Gastrocnemius medialis (tissue), 4 donors: ENCODE results near the gene SEC61B. TPM values are rescaled to one million over a fixed set of nuclear protein-coding genes. Genes with fewer than 3 reads are reported as not detected.

Source experiments
- ATAC-seq, 2 donors: fragments of 150-250 bp; one replicate each; pipeline ENCODE4 v1.9.1; 2016
- DNase-seq, 2 donors: peaks; one replicate each; pipeline ENCODE4 v3.0.0-alpha.2; 2019
- H3K27ac ChIP-seq, 4 donors: fragments of 200-600 bp; sonication (generic); 1 replicate in 1 of 4; 2 replicates in 3 of 4; pipeline ENCODE4 v1.5.1; 2016 to 2018; ENCODE audit warnings: mild to moderate bottlenecking in 2 of 4, moderate library complexity in 1 of 4
- H3K27me3 ChIP-seq, 3 donors: fragments of 200-600 bp; sonication (generic) in 2 of 3; 1 replicate in 1 of 3; 2 replicates in 2 of 3; pipeline versions ENCODE4 v1.5.1 to v1.6.0; 2016 to 2019; ENCODE audit warnings: mild to moderate bottlenecking in 1 of 3, moderate library complexity in 1 of 3
- H3K36me3 ChIP-seq, 2 donors: fragments of 200-600 bp; sonication (generic) in 1 of 2; one replicate each; pipeline ENCODE4 v1.5.1; 2017 to 2018
- H3K4me1 ChIP-seq, 2 donors: fragments of 200-600 bp; sonication (generic) in 1 of 2; one replicate each; pipeline ENCODE4 v1.5.1; 2016 to 2017; ENCODE audit warnings: mild to moderate bottlenecking in 2 of 2
- H3K4me3 ChIP-seq, 4 donors: fragments of 200-600 bp; sonication (generic) in 3 of 4; 1 replicate in 1 of 4; 2 replicates in 3 of 4; pipeline ENCODE4 v1.5.1; 2016 to 2019; ENCODE audit warnings: mild to moderate bottlenecking in 2 of 4
- H3K9me3 ChIP-seq, 3 donors: fragments of 200-600 bp; sonication (generic) in 2 of 3; 1 replicate in 1 of 3; 2 replicates in 2 of 3; pipeline ENCODE4 v1.5.1; 2016 to 2019
- POLR2A ChIP-seq, 2 donors: fragments of 450-650 bp; IDR thresholded peaks; one replicate each; pipeline ENCODE4 v1.6.1; 2017; ENCODE audit warnings: antibody characterized with exemption in 2 of 2, mild to moderate bottlenecking in 2 of 2, moderate library complexity in 2 of 2
- in situ Hi-C, 4 donors: fragments of 200-750 bp; cut with MboI; loops; one replicate each; pipeline versions ENCODE4 v1.15.0 to v1.8.0; 2017; ENCODE audit warnings: low sequenced_read_pairs in 4 of 4
- intact Hi-C: fragments of 100-400 bp; cut with DNase I; formaldehyde crosslinking; loops from one replicate; pipeline ENCODE4 v1.15.1; 2023; ENCODE audit warnings: low total_unique reads
- total RNA-seq, 4 donors: library from RNA; depleted of rRNA; stranded (reverse); fragments of >200 nt; gene quantifications; one replicate each; pipeline versions ENCODE4 v1.1.0 to v1.2.3, GENCODE V29; 2016
- TF ChIP-seq, protein P1 (sequence below), 5 experiments: fragments of 450-650 bp in 3 of 5; fragments of 200-600 bp in 2 of 5; sonication (generic) in 2 of 5; IDR thresholded peaks in 4 of 5; conservative IDR thresholded peaks in 1 of 5; 1 replicate in 4 of 5; 2 replicates in 1 of 5; pipeline ENCODE4 v1.5.1; 2016 to 2019; ENCODE audit warnings: antibody characterized with exemption in 5 of 5, mild to moderate bottlenecking in 3 of 5, moderate library complexity in 3 of 5

Gene SEC61B
- total RNA-seq, 4 donors from 2014 or later, result 20.5 to 50.5 (median 24.9) TPM

DNA sequence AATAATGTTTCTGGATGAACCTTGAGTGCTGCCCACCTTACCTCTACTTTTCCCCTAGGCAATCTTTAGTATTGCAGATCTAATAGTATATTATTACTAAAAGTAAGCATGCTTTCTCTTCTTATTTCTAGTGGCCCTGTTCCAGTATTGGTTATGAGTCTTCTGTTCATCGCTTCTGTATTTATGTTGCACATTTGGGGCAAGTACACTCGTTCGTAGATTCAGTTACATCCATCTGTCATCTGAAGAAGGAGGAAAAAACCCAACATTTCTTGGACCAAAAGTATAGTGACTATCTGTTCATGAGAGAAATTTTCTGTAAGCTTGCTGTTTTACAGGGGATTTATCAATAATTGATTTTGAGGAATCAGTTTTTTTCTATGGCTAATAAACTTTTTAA lies 8.1 kb downstream of the SEC61B start:
- H3K36me3 ChIP-seq, result peaks cover 0 to 35% of the 10 kb centered on the region in 2 donors
- in situ Hi-C loops, result no loop called here
- TF ChIP-seq POLR2A (IDR thresholded peaks at IDR 0.05), result no peak
- TF ChIP-seq, protein P1, sequence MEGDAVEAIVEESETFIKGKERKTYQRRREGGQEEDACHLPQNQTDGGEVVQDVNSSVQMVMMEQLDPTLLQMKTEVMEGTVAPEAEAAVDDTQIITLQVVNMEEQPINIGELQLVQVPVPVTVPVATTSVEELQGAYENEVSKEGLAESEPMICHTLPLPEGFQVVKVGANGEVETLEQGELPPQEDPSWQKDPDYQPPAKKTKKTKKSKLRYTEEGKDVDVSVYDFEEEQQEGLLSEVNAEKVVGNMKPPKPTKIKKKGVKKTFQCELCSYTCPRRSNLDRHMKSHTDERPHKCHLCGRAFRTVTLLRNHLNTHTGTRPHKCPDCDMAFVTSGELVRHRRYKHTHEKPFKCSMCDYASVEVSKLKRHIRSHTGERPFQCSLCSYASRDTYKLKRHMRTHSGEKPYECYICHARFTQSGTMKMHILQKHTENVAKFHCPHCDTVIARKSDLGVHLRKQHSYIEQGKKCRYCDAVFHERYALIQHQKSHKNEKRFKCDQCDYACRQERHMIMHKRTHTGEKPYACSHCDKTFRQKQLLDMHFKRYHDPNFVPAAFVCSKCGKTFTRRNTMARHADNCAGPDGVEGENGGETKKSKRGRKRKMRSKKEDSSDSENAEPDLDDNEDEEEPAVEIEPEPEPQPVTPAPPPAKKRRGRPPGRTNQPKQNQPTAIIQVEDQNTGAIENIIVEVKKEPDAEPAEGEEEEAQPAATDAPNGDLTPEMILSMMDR (IDR thresholded peaks at IDR 0.05 in 4 of 5, conservative IDR thresholded peaks at IDR 0.05 in 1 of 5), result no peak
- peak overlapping the region in 2 of 4 donors; percentile 73 to 76 for H3K27ac ChIP-seq
- H3K4me1 ChIP-seq, result peaks cover 32 to 33% of the 10 kb centered on the region in 2 donors
- H3K27me3 ChIP-seq, result no peaks in the 10 kb centered on the region
- H3K4me3 ChIP-seq, result no peak overlapping the region
- ATAC-seq, result no peak
- no peaks in the 10 kb centered on the region for H3K9me3 ChIP-seq
- intact Hi-C loops, result no loop called here
- DNase-seq, result no peak

DNA sequence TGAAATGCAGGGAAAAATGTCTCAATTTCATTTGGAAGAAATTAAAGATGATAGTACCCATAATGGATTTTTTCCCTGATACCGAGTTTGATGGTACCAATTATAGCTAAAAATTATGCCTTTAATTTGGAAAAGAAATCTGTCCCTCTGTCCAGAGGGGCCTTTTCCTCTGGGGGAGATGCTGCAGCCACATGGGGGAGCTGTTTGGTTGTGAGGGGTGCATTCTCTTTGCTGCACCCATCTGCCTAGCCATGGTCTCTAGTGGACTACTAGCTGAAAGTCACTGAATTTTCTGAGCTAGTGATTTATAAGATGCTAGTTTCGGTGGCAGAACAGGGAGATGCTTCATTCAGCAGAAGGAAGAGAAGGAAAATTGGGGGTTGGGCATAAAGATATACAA lies 9.6 kb downstream of the SEC61B start:
- ATAC-seq, result peak; percentile 76
- no peak for TF ChIP-seq POLR2A (IDR thresholded peaks at IDR 0.05)
- TF ChIP-seq, protein P1 (IDR thresholded peaks at IDR 0.05 in 4 of 5, conservative IDR thresholded peaks at IDR 0.05 in 1 of 5), result peak; percentile 44 to 75 (median 62)
- in situ Hi-C loops, result no loop called here
- peak in 1 of 2 donors; percentile 52 for DNase-seq
- Histone ChIP-seq H3K27ac (peak overlapping the region; percentile 72 to 76 (median 73)), H3K36me3 (peaks cover 0 to 33% of the 10 kb centered on the region in 2 donors), H3K4me1 (peaks cover 19 to 22% of the 10 kb centered on the region in 2 donors), H3K4me3 (no peak overlapping the region), H3K9me3 (no peaks in the 10 kb centered on the region), H3K27me3 (no peaks in the 10 kb centered on the region)
- intact Hi-C loops, result no loop called here

DNA sequence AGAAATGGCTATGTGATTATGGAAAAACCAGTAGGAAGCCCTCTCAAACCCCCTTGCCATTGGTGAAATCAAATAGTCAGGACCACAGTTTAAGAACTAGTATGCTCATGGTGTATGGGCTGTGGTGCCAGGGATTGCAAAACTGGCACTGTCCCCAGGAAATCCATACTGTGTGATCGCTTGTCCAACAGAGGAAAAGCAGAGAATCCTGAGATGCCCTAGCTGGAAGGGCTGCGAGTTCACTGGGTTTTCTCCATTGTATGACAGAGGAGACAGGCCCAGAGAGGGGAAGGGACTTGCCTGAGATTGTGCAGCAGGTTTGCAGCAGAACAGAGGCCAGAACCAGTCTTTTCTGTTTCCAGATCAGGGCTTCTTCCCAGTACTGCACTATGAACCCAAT lies 12.5 kb downstream of the SEC61B start:
- intact Hi-C loops (no loop called here), in situ Hi-C loops (no loop called here)
- TF ChIP-seq, protein P1 (IDR thresholded peaks at IDR 0.05 in 4 of 5, conservative IDR thresholded peaks at IDR 0.05 in 1 of 5), result no peak
- no peak for TF ChIP-seq POLR2A (IDR thresholded peaks at IDR 0.05)
- no peaks in the 10 kb centered on the region for H3K9me3 ChIP-seq
- H3K27me3 ChIP-seq, result no peaks in the 10 kb centered on the region
- peak overlapping the region; percentile 72 to 76 (median 73) for H3K27ac ChIP-seq
- H3K36me3 ChIP-seq, result peaks cover 0 to 11% of the 10 kb centered on the region in 2 donors
- H3K4me1 ChIP-seq, result peaks cover 24 to 25% of the 10 kb centered on the region in 2 donors
- ATAC-seq (peak; percentile 71 to 84), DNase-seq (peak; percentile 40 to 74)
- no peak overlapping the region for H3K4me3 ChIP-seq

DNA sequence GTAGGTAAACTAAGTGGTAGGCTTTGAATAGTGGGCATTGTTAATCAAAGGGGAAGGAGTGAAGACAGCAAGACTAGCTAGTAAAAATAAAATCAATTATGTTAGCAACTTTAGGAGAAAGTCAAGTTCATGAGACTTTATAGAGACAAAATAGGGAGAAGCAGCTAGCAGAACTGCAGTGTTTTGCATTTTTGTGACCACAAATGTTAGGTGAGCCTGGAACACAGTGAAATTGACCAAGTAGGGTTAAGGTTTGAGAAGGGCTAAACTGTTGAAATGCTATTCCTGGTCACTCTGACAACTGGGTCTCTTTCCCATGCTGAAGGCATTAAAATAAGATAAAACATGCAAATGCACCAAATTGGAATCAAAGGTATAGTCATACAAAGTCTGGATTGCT lies 13.0 kb downstream of the SEC61B start:
- Histone ChIP-seq H3K27me3 (no peaks in the 10 kb centered on the region), H3K27ac (peak overlapping the region; percentile 72 to 76 (median 73)), H3K36me3 (peaks cover 0 to 7% of the 10 kb centered on the region in 2 donors), H3K9me3 (no peaks in the 10 kb centered on the region), H3K4me1 (peaks cover 26 to 29% of the 10 kb centered on the region in 2 donors), H3K4me3 (no peak overlapping the region)
- intact Hi-C loops (no loop called here), in situ Hi-C loops (no loop called here)
- DNase-seq, result no peak
- TF ChIP-seq, protein P1 (IDR thresholded peaks at IDR 0.05 in 4 of 5, conservative IDR thresholded peaks at IDR 0.05 in 1 of 5), result no peak
- TF ChIP-seq POLR2A (IDR thresholded peaks at IDR 0.05), result no peak
- no peak for ATAC-seq
